AG20443 (cell line): ENCODE data around the gene PNKP.
A peak's percentile ranks its signal among the peaks of the same experiment; 100 is the strongest.

Experiments
- DNase-seq: peaks from one replicate; pipeline ENCODE4 v3.0.0; 2012; ENCODE audit warnings: low spot score, mixed read lengths

Gene PNKP

GRCh38 chr19:49890349-49891311 is 23.3 kb upstream of the PNKP start:
- peak; percentile 42 for DNase-seq

- peak; percentile 83 for DNase-seq
Observed at GRCh38 chr19:49889687-49890348, 22.4 kb upstream of the PNKP start.

GRCh38 chr19:49889038-49889686 is 21.8 kb upstream of the PNKP start:
- no peak for DNase-seq

- no peak for DNase-seq
Observed at GRCh38 chr19:49888510-49888824, 21.1 kb upstream of the PNKP start.

- no peak for DNase-seq
Observed at GRCh38 chr19:49887665-49888509, 20.5 kb upstream of the PNKP start.

- DNase-seq: no peak
Observed at GRCh38 chr19:49887037-49887664, 19.8 kb upstream of the PNKP start.

- DNase-seq: no peak
Observed at GRCh38 chr19:49884760-49885159, 17.4 kb upstream of the PNKP start.

GRCh38 chr19:49884109-49884508 is 16.7 kb upstream of the PNKP start:
- no peak for DNase-seq

GRCh38 chr19:49883094-49883493 is 15.7 kb upstream of the PNKP start:
- no peak for DNase-seq

GRCh38 chr19:49882643-49883042 is 15.3 kb upstream of the PNKP start:
- no peak for DNase-seq

- DNase-seq: no peak
Observed at GRCh38 chr19:49881672-49882394, 14.5 kb upstream of the PNKP start.

- no peak for DNase-seq
Observed at GRCh38 chr19:49881186-49881585, 13.8 kb upstream of the PNKP start.

- DNase-seq: no peak
Observed at GRCh38 chr19:49880162-49880869, 12.9 kb upstream of the PNKP start.

- no peak for DNase-seq
Observed at GRCh38 chr19:49879243-49879963, 12.0 kb upstream of the PNKP start.

GRCh38 chr19:49878744-49879070 is 11.3 kb upstream of the PNKP start:
- no peak for DNase-seq

- peak; percentile 98 for DNase-seq
Observed at GRCh38 chr19:49877879-49878743, 10.7 kb upstream of the PNKP start.

- DNase-seq: peak; percentile 98
Observed at GRCh38 chr19:49877020-49877878, 9.9 kb upstream of the PNKP start, which contains the start of the genes AKT1S1 and TBC1D17. Gene AKT1S1, minus strand, starts transcription at chr19:49877355. Its CDS starts 4,060 bp downstream, at chr19:49873295. Gene TBC1D17, plus strand, starts transcription at chr19:49877702. Its CDS starts 22 bp downstream, at chr19:49877724.
